Uterus (tissue), 4 donors: ENCODE measurements around the gene TRAPPC2L. TPM values are rescaled to one million over a fixed set of nuclear protein-coding genes. Genes with fewer than 3 reads are reported as not detected.
A peak's percentile ranks its signal among the peaks of the same experiment; 100 is the strongest.

ENCODE experiments used
- DNase-seq, 2 donors: peaks; one replicate each; pipeline ENCODE4 v3.0.0-alpha.2; 2019 to 2020
- H3K27ac ChIP-seq, 2 donors: fragments of 200-600 bp; sonication (generic); 1 replicate in 1 of 2; 2 replicates in 1 of 2; pipeline ENCODE4 v1.5.1; 2016 to 2018
- H3K27me3 ChIP-seq, 2 donors: fragments of 200-600 bp; sonication (generic); one replicate each; pipeline ENCODE4 v1.5.1; 2018 to 2019; ENCODE audit warnings: control low read depth in 1 of 2
- H3K36me3 ChIP-seq, 2 donors: fragments of 200-600 bp; sonication (generic); one replicate each; pipeline ENCODE4 v1.5.1; 2019; ENCODE audit warnings: control low read depth in 1 of 2
- H3K4me1 ChIP-seq, 2 donors: fragments of 200-600 bp; sonication (generic); one replicate each; pipeline ENCODE4 v1.5.1; 2018 to 2019; ENCODE audit warnings: control low read depth in 1 of 2
- H3K4me3 ChIP-seq, 2 donors: fragments of 200-600 bp; sonication (generic); 1 replicate in 1 of 2; 2 replicates in 1 of 2; pipeline ENCODE4 v1.5.1; 2018 to 2019; ENCODE audit warnings: mild to moderate bottlenecking in 1 of 2
- H3K9me3 ChIP-seq, 2 donors: fragments of 200-600 bp; sonication (generic); one replicate each; pipeline ENCODE4 v1.5.1; 2019; ENCODE audit warnings: control low read depth in 1 of 2
- POLR2A ChIP-seq, 2 donors: fragments of 450-650 bp; IDR thresholded peaks; one replicate each; pipeline ENCODE4 v1.6.1; 2016; ENCODE audit warnings: antibody characterized with exemption in 2 of 2, mild to moderate bottlenecking in 1 of 2, moderate library complexity in 1 of 2
- intact Hi-C: fragments of 100-400 bp; cut with DNase I; formaldehyde crosslinking; loops from one replicate; pipeline ENCODE4 v1.15.1; 2023; ENCODE audit warnings: low total_unique reads
- total RNA-seq, 4 donors: library from RNA; depleted of rRNA in 3 of 4; stranded (reverse); fragments of >200 nt in 3 of 4; gene quantifications; one replicate each; pipeline versions ENCODE4 v1.1.0 to v1.2.4, GENCODE V29; 2014 to 2023
- TF ChIP-seq, protein P1 (sequence below), 4 experiments: fragments of 200-600 bp in 2 of 4; fragments of 450-650 bp in 2 of 4; sonication (generic) in 2 of 4; IDR thresholded peaks; one replicate each; pipeline ENCODE4 v1.5.1; 2016 to 2019; ENCODE audit warnings: antibody characterized with exemption in 4 of 4, mild to moderate bottlenecking in 2 of 4, moderate library complexity in 1 of 4
- donor health status: DM: yes; HTN: yes; CAD: no.

TRAPPC2L gene, protein sequence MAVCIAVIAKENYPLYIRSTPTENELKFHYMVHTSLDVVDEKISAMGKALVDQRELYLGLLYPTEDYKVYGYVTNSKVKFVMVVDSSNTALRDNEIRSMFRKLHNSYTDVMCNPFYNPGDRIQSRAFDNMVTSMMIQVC
- 100 to 1,000 TPM in 1 of 4 donors, 10 to 100 TPM in 3; 21.5 to 680 (median 70.6) TPM for total RNA-seq

GRCh38 chr16:88856828-88857727 lies at the start of gene TRAPPC2L, which contains the start of gene GALNS:
Gene TRAPPC2L (plus strand): TSS chr16:88857127. CDS start chr16:88857151, 24 bp downstream.
Gene GALNS (minus strand): TSS chr16:88856947. CDS start chr16:88856877, 70 bp downstream.
- peak; percentile 99 for DNase-seq
- H3K36me3 ChIP-seq = no peaks in the 10 kb centered on the region
- TF ChIP-seq, protein P1, sequence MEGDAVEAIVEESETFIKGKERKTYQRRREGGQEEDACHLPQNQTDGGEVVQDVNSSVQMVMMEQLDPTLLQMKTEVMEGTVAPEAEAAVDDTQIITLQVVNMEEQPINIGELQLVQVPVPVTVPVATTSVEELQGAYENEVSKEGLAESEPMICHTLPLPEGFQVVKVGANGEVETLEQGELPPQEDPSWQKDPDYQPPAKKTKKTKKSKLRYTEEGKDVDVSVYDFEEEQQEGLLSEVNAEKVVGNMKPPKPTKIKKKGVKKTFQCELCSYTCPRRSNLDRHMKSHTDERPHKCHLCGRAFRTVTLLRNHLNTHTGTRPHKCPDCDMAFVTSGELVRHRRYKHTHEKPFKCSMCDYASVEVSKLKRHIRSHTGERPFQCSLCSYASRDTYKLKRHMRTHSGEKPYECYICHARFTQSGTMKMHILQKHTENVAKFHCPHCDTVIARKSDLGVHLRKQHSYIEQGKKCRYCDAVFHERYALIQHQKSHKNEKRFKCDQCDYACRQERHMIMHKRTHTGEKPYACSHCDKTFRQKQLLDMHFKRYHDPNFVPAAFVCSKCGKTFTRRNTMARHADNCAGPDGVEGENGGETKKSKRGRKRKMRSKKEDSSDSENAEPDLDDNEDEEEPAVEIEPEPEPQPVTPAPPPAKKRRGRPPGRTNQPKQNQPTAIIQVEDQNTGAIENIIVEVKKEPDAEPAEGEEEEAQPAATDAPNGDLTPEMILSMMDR (IDR thresholded peaks at IDR 0.05) = peak in 1 of 4 experiments; percentile 29
- peak; percentile 78 to 82 for TF ChIP-seq POLR2A (IDR thresholded peaks at IDR 0.05)
- peak within 1 kb of the TSS; percentile 78 to 81 for H3K27ac ChIP-seq
- peak within 1 kb of the TSS; percentile 90 for H3K4me3 ChIP-seq
- H3K9me3 ChIP-seq = no peaks in the 10 kb centered on the region
- H3K27me3 ChIP-seq = no peaks in the 10 kb centered on the region
- intact Hi-C loops = no loop called here
- H3K4me1 ChIP-seq = peaks cover 0 to 17% of the 10 kb centered on the region in 2 donors

DNA sequence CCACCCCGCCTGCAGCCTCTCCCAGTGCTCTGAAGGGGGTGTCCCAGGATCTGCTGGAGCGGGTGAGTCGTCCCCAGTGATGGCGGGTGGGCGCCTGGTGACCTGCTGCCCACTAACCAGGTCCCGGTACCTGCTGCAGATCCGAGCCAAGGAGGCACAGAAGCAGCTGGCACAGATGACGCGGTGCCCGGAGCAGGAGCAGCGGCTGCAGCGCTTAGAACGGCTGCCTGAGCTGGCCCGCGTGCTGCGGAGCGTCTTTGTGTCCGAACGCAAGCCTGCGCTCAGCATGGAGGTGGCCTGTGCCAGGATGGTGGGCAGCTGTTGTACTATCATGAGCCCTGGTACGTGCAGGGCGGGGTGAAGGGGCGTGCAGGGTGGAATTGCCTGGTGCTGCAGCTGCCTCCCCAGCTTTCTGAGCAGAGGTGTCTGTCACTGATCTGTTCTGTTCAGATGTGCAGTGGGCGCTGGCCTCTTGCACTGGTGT lies 49.7 kb upstream of the TRAPPC2L start:
- no peak overlapping the region for H3K4me3 ChIP-seq
- H3K27me3 ChIP-seq = no peaks in the 10 kb centered on the region
- no peak for TF ChIP-seq POLR2A (IDR thresholded peaks at IDR 0.05)
- TF ChIP-seq, protein P1 (IDR thresholded peaks at IDR 0.05) = no peak
- H3K9me3 ChIP-seq = no peaks in the 10 kb centered on the region
- DNase-seq = no peak
- no peak overlapping the region for H3K27ac ChIP-seq
- peaks cover 0 to 21% of the 10 kb centered on the region in 2 donors for H3K4me1 ChIP-seq
- H3K36me3 ChIP-seq = no peaks in the 10 kb centered on the region
- intact Hi-C loops = no loop called here

- Histone ChIP-seq H3K36me3 (no peaks in the 10 kb centered on the region), H3K27ac (no peak overlapping the region), H3K4me3 (no peak overlapping the region), H3K4me1 (peaks cover 0 to 27% of the 10 kb centered on the region in 2 donors), H3K9me3 (no peaks in the 10 kb centered on the region), H3K27me3 (no peaks in the 10 kb centered on the region)
- DNase-seq = no peak
- TF ChIP-seq, protein P1 (IDR thresholded peaks at IDR 0.05) = no peak
- no peak for TF ChIP-seq POLR2A (IDR thresholded peaks at IDR 0.05)
- intact Hi-C loops = no loop called here
These were observed 49.1 kb upstream of the TRAPPC2L start for GRCh38 chr16:88807626-88808453.

DNA sequence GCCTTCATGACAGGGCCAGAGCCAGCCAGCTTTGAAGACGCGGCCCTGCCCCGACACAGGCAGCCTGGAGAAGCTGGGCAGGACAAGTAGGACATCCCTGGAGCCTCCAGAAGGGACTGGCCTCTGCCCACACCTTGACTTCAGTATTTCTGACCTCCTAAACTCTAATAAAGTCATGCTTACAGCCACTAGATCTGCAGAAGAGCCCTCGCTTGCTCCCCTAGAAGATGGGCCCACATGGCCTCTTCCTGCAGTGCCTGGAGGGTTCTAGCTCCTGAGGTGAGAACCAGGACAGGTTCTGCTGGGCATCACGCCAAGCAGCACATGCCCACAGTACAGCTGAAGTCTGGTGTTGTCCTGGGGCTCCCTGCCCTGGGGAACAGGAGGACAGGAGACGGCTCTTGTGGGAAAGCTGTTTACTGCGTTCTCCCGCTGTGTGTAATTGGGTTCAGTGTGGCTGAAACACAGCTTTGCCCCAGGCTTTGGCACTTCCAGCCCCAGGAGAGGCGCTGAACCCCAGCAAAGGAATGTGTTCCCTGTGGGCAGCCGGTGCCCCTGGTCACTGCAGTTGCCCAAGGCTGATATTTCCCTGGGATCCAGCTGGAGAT lies 47.8 kb upstream of the TRAPPC2L start:
- no peak for DNase-seq
- Histone ChIP-seq H3K36me3 (no peaks in the 10 kb centered on the region), H3K4me3 (no peak overlapping the region), H3K9me3 (no peaks in the 10 kb centered on the region), H3K27ac (no peak overlapping the region), H3K4me1 (peaks cover 0 to 21% of the 10 kb centered on the region in 2 donors), H3K27me3 (no peaks in the 10 kb centered on the region)
- no peak for TF ChIP-seq POLR2A (IDR thresholded peaks at IDR 0.05)
- TF ChIP-seq, protein P1 (IDR thresholded peaks at IDR 0.05) = no peak
- intact Hi-C loops = no loop called here
